ENCODE data around the gene DPP6.

DNA sequence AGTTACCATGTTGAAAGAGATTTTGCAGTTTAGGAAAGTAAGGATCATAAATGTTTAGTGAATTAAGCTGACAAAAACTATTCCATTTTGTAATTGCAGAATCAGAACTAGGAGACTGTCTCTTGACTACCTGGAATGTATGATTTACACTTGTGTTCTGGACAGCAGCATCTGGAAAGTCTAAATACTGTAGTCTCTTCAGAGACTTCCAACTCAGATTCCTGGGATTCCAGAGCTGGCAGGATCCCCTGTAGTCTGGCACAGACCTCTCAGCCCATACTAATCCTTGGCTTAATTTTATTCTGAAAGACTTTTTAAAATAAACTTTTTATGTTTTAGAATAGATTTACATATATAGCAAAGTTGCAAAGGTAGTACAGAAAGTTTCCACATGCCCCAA, 452.7 kb downstream of the DPP6 start:
- TF ChIP-seq, protein P1, sequence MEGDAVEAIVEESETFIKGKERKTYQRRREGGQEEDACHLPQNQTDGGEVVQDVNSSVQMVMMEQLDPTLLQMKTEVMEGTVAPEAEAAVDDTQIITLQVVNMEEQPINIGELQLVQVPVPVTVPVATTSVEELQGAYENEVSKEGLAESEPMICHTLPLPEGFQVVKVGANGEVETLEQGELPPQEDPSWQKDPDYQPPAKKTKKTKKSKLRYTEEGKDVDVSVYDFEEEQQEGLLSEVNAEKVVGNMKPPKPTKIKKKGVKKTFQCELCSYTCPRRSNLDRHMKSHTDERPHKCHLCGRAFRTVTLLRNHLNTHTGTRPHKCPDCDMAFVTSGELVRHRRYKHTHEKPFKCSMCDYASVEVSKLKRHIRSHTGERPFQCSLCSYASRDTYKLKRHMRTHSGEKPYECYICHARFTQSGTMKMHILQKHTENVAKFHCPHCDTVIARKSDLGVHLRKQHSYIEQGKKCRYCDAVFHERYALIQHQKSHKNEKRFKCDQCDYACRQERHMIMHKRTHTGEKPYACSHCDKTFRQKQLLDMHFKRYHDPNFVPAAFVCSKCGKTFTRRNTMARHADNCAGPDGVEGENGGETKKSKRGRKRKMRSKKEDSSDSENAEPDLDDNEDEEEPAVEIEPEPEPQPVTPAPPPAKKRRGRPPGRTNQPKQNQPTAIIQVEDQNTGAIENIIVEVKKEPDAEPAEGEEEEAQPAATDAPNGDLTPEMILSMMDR (IDR thresholded peaks at IDR 0.05) = no peak
- no peak for TF ChIP-seq POLR2A (IDR thresholded peaks at IDR 0.05)

Measured in heart left ventricle (tissue), 13 donors.